Natural killer cell (primary cell): Measurements from ENCODE around the gene CDK5RAP3. TPM values are rescaled to one million over a fixed set of nuclear protein-coding genes. Genes with fewer than 3 reads are reported as not detected.
"Not testable (repeated sequence)": the region's sequence is repeated elsewhere in the genome, so short reads cannot be mapped to it uniquely, and the experiment has no call there.

Source experiments
- ATAC-seq, 3 donors: fragments of 150-1000 bp in 2 of 3; fragments of 200-7000 bp in 1 of 3; cut with Tn5 transposase; 1 replicate in 1 of 3; 2 replicates in 2 of 3; pipeline ENCODE4 v1.10.0; 2021; ENCODE audit warnings: mild to moderate bottlenecking in 2 of 3, moderate library complexity in 2 of 3
- DNase-seq, 2 donors: peaks; one replicate each; pipeline versions ENCODE4 v3.0.0 to v3.0.0-alpha.2; 2013 to 2021; ENCODE audit warnings: mixed read lengths in 1 of 2
- H3K27ac ChIP-seq: one replicate; pipeline ENCODE4 v1.5.1; 2013; ENCODE audit warnings: mild to moderate bottlenecking, low read length
- H3K27me3 ChIP-seq: one replicate; pipeline ENCODE4 v1.6.1; 2013; ENCODE audit warnings: low read length; ENCODE audit not compliant: control insufficient read depth, insufficient read depth
- H3K36me3 ChIP-seq: one replicate; pipeline ENCODE4 v1.6.1; 2013; ENCODE audit warnings: low read length; ENCODE audit not compliant: control insufficient read depth, insufficient read depth
- H3K4me1 ChIP-seq: one replicate; pipeline ENCODE4 v1.6.1; 2013; ENCODE audit warnings: low read length; ENCODE audit not compliant: control insufficient read depth, insufficient read depth
- H3K4me3 ChIP-seq: one replicate; pipeline ENCODE4 v1.5.1; 2013; ENCODE audit warnings: low read length
- H3K9me3 ChIP-seq: one replicate; pipeline ENCODE4 v1.6.1; 2013; ENCODE audit warnings: low read length; ENCODE audit not compliant: control insufficient read depth, insufficient read depth
- H3K27ac Mint-ChIP-seq, 2 donors: one replicate each; pipeline ENCODE4 v1.8.0; 2022; ENCODE audit warnings: mild to moderate bottlenecking in 2 of 2, mixed read lengths in 2 of 2, moderate library complexity in 1 of 2
- H3K27me3 Mint-ChIP-seq, 2 donors: one replicate each; pipeline ENCODE4 v1.8.0; 2022; ENCODE audit warnings: low read depth in 2 of 2, mixed read lengths in 2 of 2
- H3K36me3 Mint-ChIP-seq: one replicate; pipeline ENCODE4 v1.8.0; 2022; ENCODE audit warnings: mixed read lengths
- H3K4me1 Mint-ChIP-seq, 2 donors: one replicate each; pipeline ENCODE4 v1.8.0; 2022; ENCODE audit warnings: mixed read lengths in 2 of 2
- H3K4me3 Mint-ChIP-seq: one replicate; pipeline ENCODE4 v1.8.0; 2022; ENCODE audit warnings: mild to moderate bottlenecking, moderate library complexity, mixed read lengths
- H3K9me3 Mint-ChIP-seq, 2 donors: one replicate each; pipeline ENCODE4 v1.8.0; 2022; ENCODE audit warnings: mixed read lengths in 2 of 2
- WGBS: methylation state at CpG from one replicate; pipeline ENCODE4 v1.1.7; 2013; ENCODE audit warnings: missing lambda C conversion rate; ENCODE audit not compliant: insufficient coverage; 5-methylcytosine and 5-hydroxymethylcytosine counted together
- intact Hi-C: fragments of 100-400 bp; cut with micrococcal nuclease; formaldehyde crosslinking; loops from one replicate; pipeline ENCODE4 v1.14.2; 2022
- total RNA-seq, 4 donors: library from RNA; stranded (reverse); fragments of 120-200 nt in 1 of 4; gene quantifications; one replicate each; pipeline versions ENCODE4 v1.2.3 to v1.2.4, GENCODE V29; 2013 to 2022
- TF ChIP-seq, protein P1 (sequence below): fragments of 200-600 bp; IDR thresholded peaks from one replicate; pipeline ENCODE4 v1.8.0; 2022; ENCODE audit warnings: antibody characterized with exemption

Gene CDK5RAP3
- total RNA-seq, 3 donors from 2014 or later (not counting 1 experiment from before 2014, with no cell fraction given): 289 to 300 (median 292) TPM

GRCh38 chr17:47931848-47932247 lies 39.1 kb upstream of the CDK5RAP3 start:
- no peak overlapping the region for H3K27ac ChIP-seq
- Mint-ChIP-seq H3K9me3 (no peaks in the 10 kb centered on the region), H3K27ac (no peak overlapping the region), H3K27me3 (no peaks in the 10 kb centered on the region), H3K4me1 (no peaks in the 10 kb centered on the region), H3K36me3 (no peaks in the 10 kb centered on the region), H3K4me3 (no peak overlapping the region)
- no peak overlapping the region for H3K4me3 ChIP-seq
- DNase-seq (no peak), ATAC-seq (no peak)
- TF ChIP-seq, protein P1, sequence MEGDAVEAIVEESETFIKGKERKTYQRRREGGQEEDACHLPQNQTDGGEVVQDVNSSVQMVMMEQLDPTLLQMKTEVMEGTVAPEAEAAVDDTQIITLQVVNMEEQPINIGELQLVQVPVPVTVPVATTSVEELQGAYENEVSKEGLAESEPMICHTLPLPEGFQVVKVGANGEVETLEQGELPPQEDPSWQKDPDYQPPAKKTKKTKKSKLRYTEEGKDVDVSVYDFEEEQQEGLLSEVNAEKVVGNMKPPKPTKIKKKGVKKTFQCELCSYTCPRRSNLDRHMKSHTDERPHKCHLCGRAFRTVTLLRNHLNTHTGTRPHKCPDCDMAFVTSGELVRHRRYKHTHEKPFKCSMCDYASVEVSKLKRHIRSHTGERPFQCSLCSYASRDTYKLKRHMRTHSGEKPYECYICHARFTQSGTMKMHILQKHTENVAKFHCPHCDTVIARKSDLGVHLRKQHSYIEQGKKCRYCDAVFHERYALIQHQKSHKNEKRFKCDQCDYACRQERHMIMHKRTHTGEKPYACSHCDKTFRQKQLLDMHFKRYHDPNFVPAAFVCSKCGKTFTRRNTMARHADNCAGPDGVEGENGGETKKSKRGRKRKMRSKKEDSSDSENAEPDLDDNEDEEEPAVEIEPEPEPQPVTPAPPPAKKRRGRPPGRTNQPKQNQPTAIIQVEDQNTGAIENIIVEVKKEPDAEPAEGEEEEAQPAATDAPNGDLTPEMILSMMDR: no peak
- no peaks in the 10 kb centered on the region for H3K9me3 ChIP-seq
- H3K27me3 ChIP-seq: no peaks in the 10 kb centered on the region
- peaks cover 27% of the 10 kb centered on the region for H3K36me3 ChIP-seq
- 86% methylated on average over 4 of the region's 4 CpGs for WGBS
- no peaks in the 10 kb centered on the region for H3K4me1 ChIP-seq
- intact Hi-C loops: no loop called here

DNA sequence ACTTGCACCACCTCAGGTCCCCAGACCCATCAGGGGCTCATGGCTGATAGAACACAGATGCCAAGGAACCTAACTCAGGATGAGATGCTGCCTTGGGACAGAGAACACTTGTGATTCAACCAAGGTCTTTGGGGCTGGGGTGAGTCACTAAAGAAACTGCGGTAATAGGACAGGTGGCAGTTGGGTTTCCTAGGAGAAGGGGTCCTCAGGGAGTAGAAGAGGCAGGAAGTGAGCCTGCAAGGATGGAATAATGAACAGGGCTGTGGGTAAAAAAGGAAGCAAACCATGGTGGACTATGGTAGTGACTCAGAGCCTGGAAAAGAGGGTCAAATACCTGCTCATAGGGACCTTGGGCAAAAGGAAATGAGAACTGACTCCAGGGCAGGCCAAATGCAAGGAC lies 36.1 kb upstream of the CDK5RAP3 start:
- intact Hi-C loops: no loop called here
- 94% methylated on average over 1 of the region's 1 CpG for WGBS
- H3K9me3 Mint-ChIP-seq: no peaks in the 10 kb centered on the region

DNA sequence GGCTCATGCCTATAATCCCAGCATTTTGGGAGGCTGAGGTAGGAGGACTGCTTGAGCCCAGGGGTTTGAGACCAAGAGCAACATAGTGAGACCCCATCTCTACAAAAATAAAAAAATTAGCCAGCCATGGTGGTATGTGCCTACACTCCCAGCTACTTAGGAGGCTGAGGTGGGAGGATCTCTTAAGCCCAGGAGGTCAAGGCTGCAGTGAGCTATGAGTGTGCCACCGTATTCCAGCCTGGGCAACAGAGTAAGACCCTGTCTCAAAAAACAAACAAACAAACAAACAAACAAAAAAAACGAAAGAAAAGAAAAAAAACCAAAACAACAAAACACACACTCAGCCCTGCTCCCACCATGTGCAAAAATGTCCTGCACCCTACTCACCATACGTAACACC lies 35.4 kb upstream of the CDK5RAP3 start:
- intact Hi-C loops, H3K4me1 ChIP-seq, H3K27me3 ChIP-seq, H3K27ac Mint-ChIP-seq, H3K4me1 Mint-ChIP-seq, ATAC-seq, H3K36me3 Mint-ChIP-seq, H3K9me3 ChIP-seq, H3K27ac ChIP-seq, H3K4me3 Mint-ChIP-seq, H3K9me3 Mint-ChIP-seq, H3K36me3 ChIP-seq, H3K27me3 Mint-ChIP-seq, DNase-seq, H3K4me3 ChIP-seq: not testable (repeated sequence)
- WGBS: 82% methylated on average over 3 of the region's 3 CpGs

More for the DNA sequence above, 36.1 kb upstream of the CDK5RAP3 start:
- no peaks in the 10 kb centered on the region for H3K27me3 Mint-ChIP-seq
- Histone ChIP-seq H3K9me3 (no peaks in the 10 kb centered on the region), H3K36me3 (peaks cover 8% of the 10 kb centered on the region), H3K4me3 (no peak overlapping the region), H3K27ac (no peak overlapping the region), H3K4me1 (no peaks in the 10 kb centered on the region), H3K27me3 (no peaks in the 10 kb centered on the region)
- no peak for ATAC-seq
- H3K4me1 Mint-ChIP-seq: no peaks in the 10 kb centered on the region
- no peaks in the 10 kb centered on the region for H3K36me3 Mint-ChIP-seq
- TF ChIP-seq, protein P1: no peak
- H3K27ac Mint-ChIP-seq: no peak overlapping the region
- no peak for DNase-seq
- H3K4me3 Mint-ChIP-seq: no peak overlapping the region

DNA sequence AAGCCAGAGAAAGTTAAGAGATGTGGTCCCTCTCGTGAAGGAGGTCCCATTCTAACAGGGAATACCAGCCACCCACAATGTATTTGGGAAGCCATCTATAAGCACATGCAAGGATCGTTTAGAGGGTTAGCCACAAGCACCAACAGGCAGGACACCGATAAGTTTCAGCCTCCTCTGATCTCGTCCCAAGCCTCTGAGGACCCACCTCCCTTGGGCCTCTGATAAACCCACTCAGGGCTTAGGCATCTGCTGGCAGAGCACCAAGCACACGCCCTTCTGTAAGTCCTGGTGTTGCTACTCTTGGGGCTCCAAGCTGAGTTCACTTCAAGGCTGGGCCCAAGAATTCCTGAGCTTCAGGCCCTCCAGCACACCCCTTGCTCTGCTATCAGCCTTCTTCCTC lies 35.0 kb upstream of the CDK5RAP3 start:
- Mint-ChIP-seq H3K9me3 (no peaks in the 10 kb centered on the region), H3K4me1 (peaks cover 4% of the 10 kb centered on the region in 2 donors), H3K4me3 (no peak overlapping the region), H3K36me3 (no peaks in the 10 kb centered on the region), H3K27ac (no peak overlapping the region), H3K27me3 (no peaks in the 10 kb centered on the region)
- Histone ChIP-seq H3K36me3 (peaks cover 2% of the 10 kb centered on the region), H3K9me3 (no peaks in the 10 kb centered on the region), H3K27me3 (no peaks in the 10 kb centered on the region), H3K4me3 (no peak overlapping the region), H3K4me1 (peaks cover 3% of the 10 kb centered on the region), H3K27ac (no peak overlapping the region)
- intact Hi-C loops: no loop called here
- TF ChIP-seq, protein P1: no peak
- ATAC-seq (no peak), DNase-seq (no peak)
- WGBS: 94% methylated on average over 5 of the region's 5 CpGs
